Measurements from ENCODE around the gene ZNF687. TPM values are rescaled to one million over a fixed set of nuclear protein-coding genes. Genes with fewer than 3 reads are reported as not detected.

Gene ZNF687
- total RNA-seq (2012; rRNA removed), result 5.7 and 6.4 TPM in 2 replicates
- 10.8 and 13.7 TPM in 2 replicates for polyA plus RNA-seq (2012; rRNA removed)
- 5.8 and 12.6 TPM in 2 replicates for polyA plus RNA-seq (2012; cell fraction: cytosol; rRNA removed)
- polyA plus RNA-seq (2012; cell fraction: nucleus; rRNA removed; ENCODE audit: low replicate concordance), result 22.7 and 52.2 TPM in 2 replicates
- percentile 68 among the genes with signal in this experiment for Bru-seq, nascent RNA
- BruChase-seq, experiment 1, labeled RNA remaining after a 6-hour chase, result percentile 60 among the genes with signal in this experiment
- BruChase-seq, experiment 2, labeled RNA remaining after a 2-hour chase, result percentile 67 among the genes with signal in this experiment
- long read RNA-seq, partial matches to known transcripts, result 4 of 6 reads
- long read RNA-seq, other reads (novel, unspliced or antisense), result 2 of 6 reads

GRCh38 chr1:151281969-151282882 lies at the start of gene ZNF687:
TSS of gene ZNF687 (plus strand) at chr1:151282299. CDS start at chr1:151286292, 3,993 bp downstream.
- peak within 1 kb of the TSS; percentile 31 for H4K5ac ChIP-seq (ENCODE audit: low read depth, low read length)
- H2AK9ac ChIP-seq (replicated peaks; ENCODE audit: low read depth, low read length, poor library complexity), result peak within 1 kb of the TSS; percentile 99
- peak within 1 kb of the TSS; percentile 71 for H2BK120ac ChIP-seq (ENCODE audit: low read depth, low read length)
- H3K9ac ChIP-seq (ENCODE audit: low read depth, low read length), result peak within 1 kb of the TSS; percentile 67
- peak within 1 kb of the TSS; percentile 89 for H2BK5ac ChIP-seq (ENCODE audit: low read depth, low read length, poor library complexity, severe bottlenecking)
- H2BK15ac ChIP-seq (ENCODE audit: low read depth, low read length), result peak within 1 kb of the TSS; percentile 63; the same call in 2 of the 3 replicates
- H3K79me1 ChIP-seq (ENCODE audit: low read depth in 1 of 2, low read length in 2 of 2), result peaks cover 13 to 47% of the 10 kb centered on the region in 2 experiments
- ChIA-PET POLR2A (ENCODE audit: unreplicated experiment) (interaction anchor here (0.9 kb wide), 1 partner anchor 43 kb away, joined by 3 read pairs; no protein-coding TSS in a partner anchor), CTCF (no interaction called here)
- H3K27ac ChIP-seq (ENCODE audit: insufficient read depth, low read length), result peak within 1 kb of the TSS; percentile 84
- H3K56ac ChIP-seq (ENCODE audit: extremely low read depth, insufficient read depth, low read length), result peak within 1 kb of the TSS; percentile 77
- H3K27me3 ChIP-seq (ENCODE audit: control insufficient read depth, insufficient read depth, low read length), result no peaks in the 10 kb centered on the region
- H3K4me2 ChIP-seq (ENCODE audit: low read depth, low read length), result peak within 1 kb of the TSS; percentile 63
- DNase-seq (peak; percentile 100), ATAC-seq (ENCODE audit: low read depth) (peak; percentile 90)
- no peaks in the 10 kb centered on the region for H3K9me1 ChIP-seq (ENCODE audit: insufficient read depth, low read length)
- H2AK5ac ChIP-seq (ENCODE audit: low read depth, low read length), result peak within 1 kb of the TSS; percentile 78
- in situ Hi-C loops (cut with MboI; ENCODE audit: low sequenced_read_pairs), result no loop called here
- H3K14ac ChIP-seq (replicated peaks; ENCODE audit: low read depth, low read length), result peak within 1 kb of the TSS; percentile 90
- peak within 1 kb of the TSS; percentile 96 for H3K4ac ChIP-seq (ENCODE audit: low read depth, low read length)
- peak within 1 kb of the TSS; percentile 97 for H2AFZ ChIP-seq (replicated peaks; ENCODE audit: low read length, poor library complexity)
- 1% methylated on average over 31 of the region's 74 CpGs; no CpG with 5 or more reads in 1 of the 2 experiments for WGBS, 2 experiments (ENCODE audit: extremely low coverage in 2 of 2, insufficient read length in 1 of 2)
- peak within 1 kb of the TSS; percentile 66 to 93 for H4K8ac ChIP-seq (ENCODE audit: low read depth in 2 of 2, low read length in 2 of 2)
- TF ChIP-seq USF2 (IDR thresholded peaks at IDR 0.05; ENCODE audit: low read depth, low read length) (no peak), ELK1 (IDR thresholded peaks at IDR 0.05; ENCODE audit: borderline replicate concordance, low read depth, low read length) (no peak), CHD1 (IDR thresholded peaks at IDR 0.05; ENCODE audit: low read depth, low read length) (no peak), BHLHE40 (IDR thresholded peaks at IDR 0.05; ENCODE audit: low read depth, low read length) (peak; percentile 47), MAZ (IDR thresholded peaks at IDR 0.05; ENCODE audit: borderline replicate concordance, low read depth, low read length) (peak; percentile 79), RCOR1 (IDR thresholded peaks at IDR 0.05; ENCODE audit: insufficient replicate concordance, low read length) (no peak), MAFK (IDR thresholded peaks at IDR 0.05; ENCODE audit: low read depth, low read length) (no peak), RAD21 (IDR thresholded peaks at IDR 0.05; ENCODE audit: low read length) (no peak), FOS (IDR thresholded peaks at IDR 0.05; ENCODE audit: low read depth, low read length) (peak; percentile 87; the same call in 1 of the 2 replicates), POLR2A (IDR thresholded peaks at IDR 0.05; ENCODE audit: low read depth, low read length) (peak; percentile 64), SMC3 (IDR thresholded peaks at IDR 0.05; ENCODE audit: low read depth, low read length) (no peak)
- dilution Hi-C loops (cut with HindIII; ENCODE audit: low sequenced_read_pairs, unreplicated experiment), result no loop called here
- peak within 1 kb of the TSS; percentile 16; the same call in 1 of the 2 replicates for H2BK20ac ChIP-seq (ENCODE audit: low read depth, low read length)
- no peaks in the 10 kb centered on the region for H3K9me3 ChIP-seq (ENCODE audit: control insufficient read depth, insufficient read depth, low read length)
- BruUV-seq (replicated peaks), result no TSS peak
- H3K36me3 ChIP-seq (ENCODE audit: control insufficient read depth, insufficient read depth, low read length), result peaks cover 16% of the 10 kb centered on the region
- H3K4me1 ChIP-seq (ENCODE audit: control insufficient read depth, insufficient read depth, low read length), result peaks cover 5% of the 10 kb centered on the region; the same call in 1 of the 2 replicates
- peak within 1 kb of the TSS; percentile 59 for H3K4me3 ChIP-seq (ENCODE audit: insufficient read depth, low read depth, low read length)
- H3K23ac ChIP-seq (ENCODE audit: low read depth, low read length), result peak within 1 kb of the TSS; percentile 92
- peak within 1 kb of the TSS; percentile 51 for H3K18ac ChIP-seq (ENCODE audit: low read depth, low read length)
- H4K20me1 ChIP-seq (ENCODE audit: insufficient read depth, low read length), result peaks cover 16% of the 10 kb centered on the region; the same call in 1 of the 2 replicates
- H4K91ac ChIP-seq (ENCODE audit: insufficient read depth, low read depth, low read length), result peak within 1 kb of the TSS; percentile 90
- intact Hi-C loops (cut with micrococcal nuclease), result loop anchor here (1.0 kb wide), 1 partner anchor 86 kb away; no protein-coding TSS in a partner anchor

All from IMR-90 (cell line).